Transverse colon (tissue), 4 donors: ENCODE data around the gene KLK13. TPM values are rescaled to one million over a fixed set of nuclear protein-coding genes. Genes with fewer than 3 reads are reported as not detected.

Source experiments
- DNase-seq: peaks from one replicate; pipeline ENCODE4 v3.0.0-alpha.2; 2019
- H3K27ac ChIP-seq, 4 donors: fragments of 200-600 bp; sonication (generic); 2 replicates each; pipeline ENCODE4 v1.5.1; 2016 to 2018; ENCODE audit warnings: inconsistent platforms in 4 of 4
- H3K27me3 ChIP-seq: fragments of 200-600 bp; sonication (generic); 2 replicates; pipeline ENCODE4 v1.5.1; 2017; ENCODE audit warnings: inconsistent platforms
- H3K36me3 ChIP-seq, 4 donors: fragments of 200-600 bp; sonication (generic); 2 replicates each; pipeline ENCODE4 v1.5.1; 2017 to 2019; ENCODE audit warnings: inconsistent platforms in 4 of 4
- H3K4me1 ChIP-seq, 4 donors: fragments of 200-600 bp; sonication (generic); 2 replicates each; pipeline ENCODE4 v1.5.1; 2017 to 2020; ENCODE audit warnings: inconsistent platforms in 4 of 4
- H3K4me3 ChIP-seq, 4 donors: fragments of 200-600 bp; sonication (generic); 1 replicate in 1 of 4; 2 replicates in 3 of 4; pipeline versions ENCODE4 v1.5.1 to v1.6.1; 2017 to 2019; ENCODE audit warnings: inconsistent platforms in 4 of 4
- H3K9me3 ChIP-seq, 2 donors: fragments of 200-600 bp; sonication (generic); 2 replicates each; pipeline ENCODE4 v1.5.1; 2017 to 2019; ENCODE audit warnings: inconsistent platforms in 2 of 2
- CTCF ChIP-seq, 5 experiments: fragments of 200-600 bp in 3 of 5; fragments of 450-650 bp in 2 of 5; sonication (generic) in 3 of 5; IDR thresholded peaks; 1 replicate in 2 of 5; 2 replicates in 3 of 5; pipeline ENCODE4 v1.5.1; 2016 to 2017; ENCODE audit warnings: antibody characterized with exemption in 5 of 5, inconsistent platforms in 3 of 5, mild to moderate bottlenecking in 2 of 5, moderate library complexity in 1 of 5
- EP300 ChIP-seq: sonication (generic); formaldehyde crosslinking; IDR thresholded peaks from one replicate; pipeline ENCODE4 v1.6.1; 2017; ENCODE audit warnings: antibody characterized with exemption, low read depth
- POLR2A ChIP-seq: fragments of 450-650 bp; IDR thresholded peaks from one replicate; pipeline ENCODE4 v1.6.1; 2016; ENCODE audit warnings: antibody characterized with exemption, mild to moderate bottlenecking, moderate library complexity
- POLR2AphosphoS5 ChIP-seq, 3 donors: sonication (generic); formaldehyde crosslinking; IDR thresholded peaks; one replicate each; pipeline ENCODE4 v1.6.1; 2016; ENCODE audit warnings: antibody characterized with exemption in 3 of 3
- WGBS, 2 donors: methylation state at CpG; one replicate each; pipeline ENCODE4 v1.1.5; 2018; ENCODE audit warnings: low coverage in 1 of 2; 5-methylcytosine and 5-hydroxymethylcytosine counted together
- in situ Hi-C, 4 donors: fragments of 200-750 bp; cut with MboI; loops; one replicate each; pipeline versions ENCODE4 v1.15.0 to v1.15.1; 2017; ENCODE audit warnings: low sequenced_read_pairs in 3 of 4, low pct_ligation_motif_present in 1 of 4, low pct_unique_long_range_greater_than_20kb in 1 of 4
- intact Hi-C: fragments of 100-400 bp; cut with DNase I; formaldehyde crosslinking; loops from one replicate; pipeline ENCODE4 v1.15.1; 2023; ENCODE audit warnings: low total_unique reads
- total RNA-seq, 4 donors: library from RNA; depleted of rRNA; stranded (reverse); fragments of >200 nt; gene quantifications; one replicate each; pipeline ENCODE4 v1.1.0, GENCODE V29; 2016

Gene KLK13
- total RNA-seq, 4 donors from 2014 or later: 3.3 TPM; not detected in 3

DNA sequence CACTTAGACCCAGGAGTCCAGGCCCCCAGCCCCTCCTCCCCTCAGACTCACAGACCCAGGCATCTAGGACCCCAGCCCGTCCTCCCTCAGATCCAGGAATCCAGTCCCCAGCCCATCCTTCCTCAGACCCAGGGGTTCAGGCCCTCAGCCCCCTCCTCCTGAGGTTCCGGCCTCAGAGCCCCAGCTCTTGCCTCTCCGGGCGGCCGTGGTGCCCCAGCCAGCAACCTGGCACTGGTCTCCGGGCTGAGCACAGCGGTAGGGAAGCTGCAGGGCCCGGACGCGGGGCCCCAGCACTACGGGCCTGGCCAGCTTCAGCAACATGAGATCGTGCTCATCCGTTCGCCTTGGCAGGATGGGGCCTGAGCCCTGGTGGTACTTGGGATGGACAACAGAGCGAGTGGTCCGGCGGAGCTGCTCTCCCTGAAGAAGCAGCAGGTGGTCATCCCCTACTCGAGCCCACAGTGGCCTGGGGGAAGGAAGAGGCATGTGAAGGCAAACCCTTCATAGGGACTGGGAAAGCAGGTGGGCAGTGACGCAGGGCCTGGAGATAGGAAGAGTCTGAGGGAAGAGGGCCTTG lies 49.1 kb downstream of the KLK13 start:
- no peak for DNase-seq
- H3K36me3 ChIP-seq: no peaks in the 10 kb centered on the region
- in situ Hi-C loops (no loop called here), intact Hi-C loops (no loop called here)
- peaks cover 0 to 22% (median 12%) of the 10 kb centered on the region in 4 donors for H3K4me1 ChIP-seq
- peaks cover 78% of the 10 kb centered on the region for H3K27me3 ChIP-seq
- TF ChIP-seq CTCF (IDR thresholded peaks at IDR 0.05): no peak
- TF ChIP-seq POLR2A: no peak
- no peak for TF ChIP-seq EP300
- TF ChIP-seq POLR2AphosphoS5 (IDR thresholded peaks at IDR 0.05): no peak
- no peaks in the 10 kb centered on the region for H3K9me3 ChIP-seq
- H3K27ac ChIP-seq: no peak overlapping the region
- WGBS, 2 donors: 87% methylated on average over 19 of the region's 19 CpGs; no CpG with 5 or more reads in 1 of the 2 donors
- no peak overlapping the region for H3K4me3 ChIP-seq

- no peak for DNase-seq
- WGBS, 2 donors: 43 to 80% methylated on average over 1 to 6 of the region's 6 CpGs
- no peaks in the 10 kb centered on the region for H3K9me3 ChIP-seq
- H3K4me1 ChIP-seq: peaks cover 0 to 17% (median 10%) of the 10 kb centered on the region in 4 donors
- no peaks in the 10 kb centered on the region for H3K36me3 ChIP-seq
- H3K27me3 ChIP-seq: peaks cover 74% of the 10 kb centered on the region
- in situ Hi-C loops (no loop called here), intact Hi-C loops (no loop called here)
- no peak overlapping the region for H3K4me3 ChIP-seq
- no peak overlapping the region for H3K27ac ChIP-seq
- TF ChIP-seq CTCF (IDR thresholded peaks at IDR 0.05): no peak
- TF ChIP-seq EP300: no peak
- TF ChIP-seq POLR2AphosphoS5 (IDR thresholded peaks at IDR 0.05): no peak
- no peak for TF ChIP-seq POLR2A
Observed at GRCh38 chr19:51014242-51014641, 50.6 kb downstream of the KLK13 start.

DNA sequence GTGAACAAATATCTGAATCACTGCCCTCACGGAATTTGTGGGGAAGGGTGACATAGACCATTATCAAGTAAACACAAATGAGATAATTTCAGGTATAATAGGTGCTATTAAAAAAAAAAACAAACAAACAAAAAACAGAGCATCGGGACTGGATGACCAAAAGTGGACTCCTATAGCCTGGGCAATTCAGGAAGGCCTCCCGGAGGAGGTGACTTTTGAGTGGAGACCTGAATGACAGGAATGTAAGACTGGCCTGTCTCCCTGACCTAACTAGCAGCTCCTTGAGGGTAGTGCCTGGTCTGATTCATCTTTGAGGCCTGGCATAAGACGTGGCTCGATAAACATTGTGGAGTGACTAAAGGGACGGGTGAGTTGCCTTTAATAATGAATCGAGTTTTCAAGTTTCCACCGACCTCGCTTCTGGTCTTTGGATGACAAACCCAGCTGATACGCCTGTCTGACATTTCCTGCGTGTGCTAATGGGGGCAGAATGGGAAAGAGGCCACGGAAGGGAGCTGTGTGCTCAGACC lies 52.2 kb downstream of the KLK13 start:
- TF ChIP-seq POLR2A: no peak
- no peak overlapping the region for H3K4me3 ChIP-seq
- WGBS, 2 donors: 38 to 58% methylated on average over 1 to 12 of the region's 12 CpGs
- H3K27ac ChIP-seq: no peak overlapping the region
- no peaks in the 10 kb centered on the region for H3K36me3 ChIP-seq
- intact Hi-C loops (no loop called here), in situ Hi-C loops (no loop called here)
- DNase-seq: no peak
- no peaks in the 10 kb centered on the region for H3K9me3 ChIP-seq
- peaks cover 63% of the 10 kb centered on the region for H3K27me3 ChIP-seq
- H3K4me1 ChIP-seq: peaks cover 0 to 6% (median 5%) of the 10 kb centered on the region in 4 donors

GRCh38 chr19:51010066-51010795 lies 54.7 kb downstream of the KLK13 start:
- H3K27me3 ChIP-seq: peaks cover 49% of the 10 kb centered on the region
- WGBS, 2 donors: 63 to 81% methylated on average over 3 to 4 of the region's 4 CpGs
- no peak for DNase-seq
- in situ Hi-C loops: no loop called here
- H3K9me3 ChIP-seq: no peaks in the 10 kb centered on the region
- no peak overlapping the region for H3K27ac ChIP-seq
- TF ChIP-seq POLR2AphosphoS5 (IDR thresholded peaks at IDR 0.05): no peak
- no peak for TF ChIP-seq CTCF (IDR thresholded peaks at IDR 0.05)
- TF ChIP-seq POLR2A: no peak
- TF ChIP-seq EP300: no peak
- no peak overlapping the region for H3K4me3 ChIP-seq
- intact Hi-C loops: no loop called here
- no peaks in the 10 kb centered on the region for H3K36me3 ChIP-seq
- no peaks in the 10 kb centered on the region for H3K4me1 ChIP-seq
